ENCODE data around the gene TTLL11.

TTLL11 gene

GRCh38 chr9:122132539-122132938, 39.4 kb upstream of the TTLL11 start:
- Histone ChIP-seq H4K20me1 (ENCODE audit: insufficient read depth, low read length, poor library complexity, severe bottlenecking) (no peaks in the 10 kb centered on the region), H3K79me2 (ENCODE audit: insufficient read depth, low read length) (no peaks in the 10 kb centered on the region), H3K9ac (ENCODE audit: low read depth, low read length, poor library complexity, severe bottlenecking) (no peak overlapping the region), H3K4me3 (ENCODE audit: low read length, poor library complexity, severe bottlenecking) (no peak overlapping the region), H3K9me3 (ENCODE audit: insufficient read depth, low read depth, low read length) (no peaks in the 10 kb centered on the region), H3K4me2 (ENCODE audit: low read depth, low read length, poor library complexity, severe bottlenecking) (no peak overlapping the region), H3K27me3 (ENCODE audit: insufficient read depth, low read length, poor library complexity, severe bottlenecking) (no peaks in the 10 kb centered on the region), H3K4me1 (ENCODE audit: insufficient read depth, low read length, poor library complexity, severe bottlenecking) (no peaks in the 10 kb centered on the region), H2AFZ (ENCODE audit: low read length) (no peak overlapping the region), H3K9me2 (replicated peaks; ENCODE audit: low read depth, low read length) (no peaks in the 10 kb centered on the region), H3K36me3 (ENCODE audit: insufficient read depth, low read length) (no peaks in the 10 kb centered on the region), H3F3A (ENCODE audit: low read depth) (no peaks in the 10 kb centered on the region)
- TF ChIP-seq CTCF (conservative IDR thresholded peaks at IDR 0.05; ENCODE audit: low read length) = no peak
- TF ChIP-seq EZH2phosphoT487 (IDR thresholded peaks at IDR 0.05; ENCODE audit: borderline replicate concordance) = no peak

GRCh38 chr9:122131401-122132001, 38.4 kb upstream of the TTLL11 start:
- H3K36me3 ChIP-seq (ENCODE audit: insufficient read depth, low read length) = no peaks in the 10 kb centered on the region
- H3K79me2 ChIP-seq (ENCODE audit: insufficient read depth, low read length) = no peaks in the 10 kb centered on the region
- no peak overlapping the region for H3K4me2 ChIP-seq (ENCODE audit: low read depth, low read length, poor library complexity, severe bottlenecking)
- no peak overlapping the region for H3K9ac ChIP-seq (ENCODE audit: low read depth, low read length, poor library complexity, severe bottlenecking)
- no peaks in the 10 kb centered on the region for H3K4me1 ChIP-seq (ENCODE audit: insufficient read depth, low read length, poor library complexity, severe bottlenecking)
- no peak for TF ChIP-seq EZH2phosphoT487 (IDR thresholded peaks at IDR 0.05; ENCODE audit: borderline replicate concordance)
- no peak for TF ChIP-seq CTCF (conservative IDR thresholded peaks at IDR 0.05; ENCODE audit: low read length)
- H3K9me2 ChIP-seq (replicated peaks; ENCODE audit: low read depth, low read length) = no peaks in the 10 kb centered on the region
- no peak overlapping the region for H2AFZ ChIP-seq (ENCODE audit: low read length)
- no peaks in the 10 kb centered on the region for H3K27me3 ChIP-seq (ENCODE audit: insufficient read depth, low read length, poor library complexity, severe bottlenecking)
- H4K20me1 ChIP-seq (ENCODE audit: insufficient read depth, low read length, poor library complexity, severe bottlenecking) = no peaks in the 10 kb centered on the region
- no peaks in the 10 kb centered on the region for H3F3A ChIP-seq (ENCODE audit: low read depth)
- H3K9me3 ChIP-seq (ENCODE audit: insufficient read depth, low read depth, low read length) = no peaks in the 10 kb centered on the region
- no peak overlapping the region for H3K4me3 ChIP-seq (ENCODE audit: low read length, poor library complexity, severe bottlenecking)

- Histone ChIP-seq H3F3A (ENCODE audit: low read depth) (no peaks in the 10 kb centered on the region), H3K9me2 (replicated peaks; ENCODE audit: low read depth, low read length) (no peaks in the 10 kb centered on the region), H3K27me3 (ENCODE audit: insufficient read depth, low read length, poor library complexity, severe bottlenecking) (no peaks in the 10 kb centered on the region), H3K4me2 (ENCODE audit: low read depth, low read length, poor library complexity, severe bottlenecking) (no peak overlapping the region), H3K79me2 (ENCODE audit: insufficient read depth, low read length) (no peaks in the 10 kb centered on the region), H3K4me1 (ENCODE audit: insufficient read depth, low read length, poor library complexity, severe bottlenecking) (no peaks in the 10 kb centered on the region), H3K9me3 (ENCODE audit: insufficient read depth, low read depth, low read length) (no peaks in the 10 kb centered on the region), H4K20me1 (ENCODE audit: insufficient read depth, low read length, poor library complexity, severe bottlenecking) (no peaks in the 10 kb centered on the region), H2AFZ (ENCODE audit: low read length) (no peak overlapping the region), H3K36me3 (ENCODE audit: insufficient read depth, low read length) (no peaks in the 10 kb centered on the region), H3K4me3 (ENCODE audit: low read length, poor library complexity, severe bottlenecking) (no peak overlapping the region), H3K9ac (ENCODE audit: low read depth, low read length, poor library complexity, severe bottlenecking) (no peak overlapping the region)
- TF ChIP-seq CTCF (conservative IDR thresholded peaks at IDR 0.05; ENCODE audit: low read length) (no peak), EZH2phosphoT487 (IDR thresholded peaks at IDR 0.05; ENCODE audit: borderline replicate concordance) (no peak)
Observed at GRCh38 chr9:122130837-122131236, 37.7 kb upstream of the TTLL11 start.

Measured in Loucy (cell line).